NCI-H146 (cell line): ENCODE measurements around the gene NCOA4.
"Not testable (repeated sequence)": the region's sequence is repeated elsewhere in the genome, so short reads cannot be mapped to it uniquely, and the experiment has no call there.

Source experiments
- DNase-seq: peaks from one replicate; lab custom pipeline; 2025; lab: John Stamatoyannopoulos, UW

Gene NCOA4

DNA sequence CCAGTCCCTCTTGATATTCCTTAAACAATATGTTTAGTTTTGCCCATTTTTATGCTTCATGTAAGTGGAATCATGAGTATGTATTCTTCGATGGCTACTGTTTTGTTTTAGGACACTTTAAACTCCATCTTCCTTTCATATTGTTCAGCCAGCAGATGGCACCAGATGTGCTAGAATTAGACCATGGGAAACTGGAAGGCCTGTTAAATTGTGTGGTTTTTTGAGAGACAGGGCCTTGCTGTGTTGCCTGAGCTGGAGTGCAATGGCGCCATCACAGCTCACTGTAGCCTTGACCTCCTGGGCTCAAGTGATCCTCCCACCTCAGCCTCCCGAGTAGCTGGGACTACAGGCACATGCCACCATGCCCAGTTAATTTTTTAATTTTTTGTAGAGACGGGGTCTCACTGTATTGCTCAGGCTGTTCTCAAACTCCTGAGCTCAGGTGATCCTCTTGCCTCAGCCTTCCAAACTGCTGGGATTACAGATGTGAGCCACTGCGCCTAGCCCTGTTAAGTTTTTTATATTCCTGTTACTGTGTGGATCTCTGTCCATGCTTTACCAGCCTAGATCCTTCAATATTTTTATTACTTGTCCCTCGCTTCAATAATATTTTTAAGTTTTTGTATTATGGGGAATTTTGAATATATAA, 46.8 kb downstream of the NCOA4 start:
- peak; percentile 4 for DNase-seq

DNA sequence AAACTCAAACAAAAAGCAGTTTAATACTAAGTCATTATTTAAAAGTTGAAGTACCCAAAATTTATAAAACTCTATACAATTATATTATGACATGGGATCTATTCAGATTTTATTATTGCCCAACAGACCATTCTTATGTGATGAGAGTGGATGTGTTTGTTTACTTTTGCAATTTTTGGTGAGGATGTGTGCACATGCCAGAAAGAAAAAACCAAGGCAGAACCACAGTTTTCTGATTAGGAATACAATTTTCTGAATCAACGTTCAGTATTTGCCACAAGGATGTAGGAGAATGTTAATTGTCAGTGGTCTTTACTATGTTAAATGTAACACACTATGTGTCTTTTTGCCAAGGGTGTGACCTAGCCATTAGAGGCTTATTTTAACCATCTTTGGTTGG, 49.1 kb downstream of the NCOA4 start:
- DNase-seq: not testable (repeated sequence)

DNA sequence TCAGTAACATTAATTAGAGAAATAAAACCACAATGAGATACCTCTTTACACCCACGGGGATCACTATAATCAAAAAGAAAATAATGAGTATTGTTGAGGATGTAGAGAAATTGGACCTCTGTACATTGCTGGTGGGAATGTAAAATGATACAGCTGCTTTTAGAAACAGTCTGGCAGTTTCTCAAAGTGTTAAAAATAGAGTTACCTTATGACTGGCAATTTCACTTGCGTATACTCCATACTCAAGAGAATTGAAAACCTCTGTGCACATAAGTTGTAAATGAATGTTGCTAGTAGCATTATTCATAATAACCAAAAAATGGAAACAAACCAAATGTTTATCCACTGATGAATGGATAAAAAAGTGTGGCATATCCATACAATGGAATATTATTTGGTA, 51.9 kb downstream of the NCOA4 start:
- not testable (repeated sequence) for DNase-seq

DNA sequence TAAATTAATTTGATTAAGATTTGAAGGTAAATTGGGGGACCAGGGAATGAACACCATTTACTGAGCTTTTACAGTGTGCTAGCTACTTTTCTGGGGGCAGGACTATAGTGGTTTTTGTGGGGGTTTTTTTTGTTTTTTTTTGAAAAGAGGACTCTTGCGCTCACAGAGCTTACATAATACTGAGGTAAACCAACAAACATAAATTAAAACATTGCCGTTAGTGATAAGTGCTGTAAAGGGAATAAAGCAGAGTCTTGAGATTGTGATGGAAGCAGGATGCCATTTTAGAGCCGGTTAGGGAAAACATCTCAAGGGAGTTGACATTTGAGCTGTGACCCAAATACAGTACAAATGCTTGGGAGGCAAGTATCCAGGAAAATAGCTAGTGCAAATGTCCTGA, 56.4 kb downstream of the NCOA4 start:
- not testable (repeated sequence) for DNase-seq

DNA sequence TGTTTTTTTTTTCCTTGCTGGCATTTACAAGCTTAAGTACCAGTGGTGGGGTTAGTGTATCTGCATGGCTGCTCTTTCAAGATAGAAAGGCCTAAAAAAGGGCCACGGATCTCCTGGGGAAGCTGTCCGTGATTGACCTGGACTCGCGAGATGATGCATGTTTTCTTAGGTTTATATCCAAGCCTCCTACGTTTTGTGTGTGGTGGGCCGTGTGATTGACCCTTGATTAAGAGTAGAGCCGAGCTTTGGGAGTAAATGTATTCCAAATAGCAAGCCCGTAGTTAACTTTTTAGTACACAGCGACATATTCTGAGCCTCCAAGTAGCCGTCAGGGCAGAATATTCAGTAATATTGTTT, 57.6 kb downstream of the NCOA4 start:
- DNase-seq: not testable (repeated sequence)

DNA sequence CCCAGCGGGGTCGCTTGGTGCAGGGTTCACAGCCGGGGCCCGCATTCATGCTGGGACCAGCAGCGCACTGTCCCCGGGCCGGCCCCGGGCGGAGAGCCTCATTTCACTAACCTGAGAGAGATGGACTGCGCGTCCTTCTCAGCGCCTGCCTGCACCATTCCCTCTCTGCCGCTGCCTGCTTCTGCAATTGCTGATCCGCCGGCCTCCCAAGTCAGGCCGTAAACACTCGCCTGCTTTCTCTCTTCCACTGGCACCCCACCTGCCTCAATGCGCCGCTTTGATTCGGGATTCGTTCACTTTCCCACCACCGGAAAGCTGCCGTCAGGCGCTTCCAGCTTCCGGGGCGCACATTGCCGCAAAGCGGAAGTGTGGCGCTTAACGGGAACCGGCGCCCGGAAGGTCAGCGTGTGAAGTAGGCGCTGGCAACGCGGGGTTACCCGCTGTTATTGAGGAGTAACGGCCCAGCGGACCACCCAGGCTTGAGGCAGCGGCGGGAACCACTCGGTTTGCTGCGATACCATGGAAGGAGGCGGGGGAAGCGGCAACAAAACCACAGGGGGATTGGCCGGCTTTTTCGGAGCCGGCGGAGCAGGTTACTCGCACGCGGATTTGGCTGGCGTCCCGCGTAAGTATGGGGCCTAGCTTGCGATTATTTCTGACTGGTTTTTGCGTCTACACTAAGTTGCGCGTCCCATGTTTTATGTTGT, 58.2 kb downstream of the NCOA4 start, which contains the start of gene TIMM23:
Gene TIMM23 (plus strand): TSS at position 384 of the 707 bp plus-strand sequence. CDS start 136 bp downstream, at position 520.
- DNase-seq: peak; percentile 80

DNA sequence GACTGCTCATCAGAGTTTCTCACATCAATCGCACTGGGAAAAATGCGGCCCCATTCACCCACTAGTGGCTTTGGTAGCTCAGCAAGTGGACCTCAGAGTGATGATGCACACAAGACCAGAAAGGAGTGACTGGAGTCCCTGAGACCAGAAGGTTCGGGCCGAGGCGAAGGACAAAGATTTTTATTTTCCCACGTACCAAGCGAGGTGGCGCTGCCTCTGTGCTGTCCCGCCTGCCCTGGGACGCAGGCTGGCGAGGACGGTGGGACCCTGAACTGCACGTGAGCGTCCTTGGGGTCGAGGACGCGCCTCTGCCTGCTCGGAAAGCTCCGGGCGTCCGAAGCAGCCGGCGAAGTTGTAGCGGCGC, 58.7 kb downstream of the NCOA4 start:
- not testable (repeated sequence) for DNase-seq

DNA sequence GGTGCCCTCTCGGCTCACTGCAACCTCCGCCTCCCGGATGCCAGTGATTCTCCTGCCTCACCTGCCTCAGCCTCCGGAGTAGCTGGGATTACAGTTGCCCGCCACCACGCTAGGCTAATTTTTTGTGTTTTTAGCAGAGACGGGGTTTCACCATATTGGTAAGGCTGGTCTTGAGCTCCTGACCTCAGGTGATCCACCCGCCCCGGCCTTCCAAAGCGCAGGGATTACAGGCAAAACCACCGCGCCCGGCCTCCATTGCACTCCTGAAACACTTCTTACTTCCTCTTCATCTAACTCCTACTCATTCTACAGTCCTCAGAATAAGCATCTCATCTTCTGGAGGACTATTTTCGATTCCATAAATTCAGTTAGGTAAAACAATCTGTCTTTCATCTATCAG, 59.4 kb downstream of the NCOA4 start:
- not testable (repeated sequence) for DNase-seq

DNA sequence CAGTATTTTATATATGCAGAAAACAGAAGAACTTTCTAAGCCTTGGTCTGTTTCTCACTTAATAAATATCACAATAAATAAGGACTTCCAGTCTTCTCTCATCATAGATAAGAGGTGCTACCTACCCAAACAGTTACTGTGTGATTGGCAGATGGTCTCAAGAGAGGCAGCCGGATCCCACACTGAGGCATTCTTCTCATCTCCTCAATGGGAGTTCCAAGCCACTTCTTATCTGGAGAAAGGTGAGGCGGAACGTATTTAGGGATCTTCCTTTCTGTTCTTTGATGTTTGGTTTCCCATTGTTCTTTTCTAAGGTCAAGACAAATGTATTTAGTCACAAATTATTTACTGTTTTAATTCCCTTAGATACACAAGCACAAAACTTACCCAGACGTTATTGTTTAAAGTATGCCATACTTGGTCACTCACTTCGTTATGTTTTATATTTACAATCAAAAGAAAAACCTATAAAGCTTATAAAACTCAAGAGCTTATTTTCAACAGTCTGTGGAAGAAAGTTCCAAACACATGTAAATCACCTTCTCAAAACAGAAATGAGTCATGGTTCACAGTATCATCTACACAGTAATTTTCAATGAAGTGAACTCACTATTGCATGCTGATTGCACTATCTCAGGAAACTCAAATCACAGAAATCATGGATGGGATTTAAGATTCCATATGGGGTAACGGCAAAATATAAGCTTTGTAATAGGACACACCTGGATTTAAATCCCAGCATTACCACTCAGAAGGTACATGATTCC, 67.6 kb downstream of the NCOA4 start:
- DNase-seq: not testable (repeated sequence)

DNA sequence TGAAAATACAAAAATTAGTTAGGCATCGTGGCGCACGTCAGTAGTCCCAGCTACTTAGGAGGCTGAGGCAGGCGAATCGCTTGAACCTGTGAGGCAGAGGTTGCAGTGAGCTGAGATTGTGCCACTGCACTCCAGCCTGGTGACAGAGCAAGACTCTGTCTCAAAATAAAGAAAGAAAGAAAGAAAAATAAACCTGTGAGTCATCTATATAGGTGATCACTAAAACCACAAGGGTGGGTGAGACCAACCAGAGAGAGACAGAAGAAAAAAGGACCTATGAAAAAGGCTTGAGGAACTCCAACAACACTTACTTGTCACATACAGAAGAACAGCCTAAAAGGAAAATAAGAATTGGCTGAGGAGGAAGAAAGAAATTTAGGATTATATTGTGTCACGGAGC, 72.5 kb downstream of the NCOA4 start:
- not testable (repeated sequence) for DNase-seq

DNA sequence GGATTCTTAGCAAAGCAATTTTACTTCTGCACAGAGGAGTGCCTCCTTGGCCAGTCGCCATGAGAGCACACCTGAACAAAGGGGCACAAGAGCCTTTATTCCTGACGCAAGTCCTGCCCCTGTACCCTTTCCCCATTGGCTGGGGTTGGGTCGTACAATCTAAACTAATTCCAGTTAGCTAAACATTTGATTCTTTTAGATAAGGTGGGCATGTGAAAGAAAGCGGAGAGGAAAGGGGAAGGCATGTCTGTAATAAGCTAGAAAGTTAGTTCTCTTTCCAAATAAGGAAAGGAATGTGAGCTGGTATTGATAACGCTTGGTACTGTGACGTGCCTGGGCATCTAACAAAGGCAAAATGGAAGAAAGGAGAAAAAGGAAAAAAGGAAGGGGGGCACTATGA, 73.8 kb downstream of the NCOA4 start:
- not testable (repeated sequence) for DNase-seq
